ENCODE data around the gene ZIK1.

- TF ChIP-seq CTCF (optimal IDR thresholded peaks at IDR 0.05 in 1 of 3, IDR thresholded peaks at IDR 0.05 in 1 of 3, conservative IDR thresholded peaks at IDR 0.05 in 1 of 3; ENCODE audit: extremely low read depth in 1 of 3, insufficient read depth in 2 of 3, low read length in 3 of 3) (peak; percentile 8 to 18 (median 11)), EZH2 (IDR thresholded peaks at IDR 0.05; ENCODE audit: low read length) (no peak)
Observed at GRCh38 chr19:57552432-57552831, 31.5 kb upstream of the ZIK1 start.

All from keratinocyte (primary cell).